ENCODE measurements around the gene MAML2.
"Not testable (repeated sequence)": the region's sequence is repeated elsewhere in the genome, so short reads cannot be mapped to it uniquely, and the experiment has no call there.

MAML2 gene

DNA sequence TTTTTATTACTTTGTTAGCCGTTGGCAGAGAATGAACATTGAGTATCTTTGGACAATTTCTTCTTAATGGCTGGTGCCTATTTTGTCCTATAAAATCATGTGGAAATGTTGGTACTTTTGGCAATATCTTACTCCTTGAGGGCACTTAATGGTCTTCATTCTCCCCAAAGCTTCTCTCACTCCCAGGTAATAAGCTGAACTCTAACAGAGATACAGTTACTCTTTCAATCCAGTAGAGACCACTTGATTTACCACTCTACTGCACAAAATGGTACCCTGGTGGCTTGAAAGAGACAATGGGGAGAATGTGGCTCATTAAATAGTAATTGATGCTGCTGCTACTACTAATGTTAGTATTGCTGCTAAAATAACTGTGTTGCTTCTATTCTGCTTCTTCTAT lies 53.0 kb downstream of the MAML2 start:
- DNase-seq: no peak

DNA sequence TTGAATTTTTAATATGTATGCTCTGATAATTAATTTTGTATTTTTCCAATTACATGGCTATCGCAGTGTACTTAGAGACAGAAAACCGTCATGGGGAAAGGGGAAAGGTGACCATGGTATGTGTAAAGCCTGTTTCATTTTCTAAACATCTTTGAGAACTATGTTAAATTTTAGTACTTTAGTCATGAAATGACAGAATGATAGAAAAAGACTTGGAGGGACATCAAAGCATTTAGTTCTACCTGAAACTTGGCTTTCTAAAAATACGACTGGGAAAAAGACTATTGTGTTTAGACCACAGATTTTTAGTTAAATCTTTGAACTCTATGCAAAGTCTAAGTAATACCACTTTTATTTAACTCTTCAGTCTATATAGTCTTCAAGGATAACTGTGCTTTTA lies 54.1 kb downstream of the MAML2 start:
- DNase-seq: no peak

- no peak for DNase-seq
Observed at GRCh38 chr11:96287822-96288439, 55.1 kb downstream of the MAML2 start.

DNA sequence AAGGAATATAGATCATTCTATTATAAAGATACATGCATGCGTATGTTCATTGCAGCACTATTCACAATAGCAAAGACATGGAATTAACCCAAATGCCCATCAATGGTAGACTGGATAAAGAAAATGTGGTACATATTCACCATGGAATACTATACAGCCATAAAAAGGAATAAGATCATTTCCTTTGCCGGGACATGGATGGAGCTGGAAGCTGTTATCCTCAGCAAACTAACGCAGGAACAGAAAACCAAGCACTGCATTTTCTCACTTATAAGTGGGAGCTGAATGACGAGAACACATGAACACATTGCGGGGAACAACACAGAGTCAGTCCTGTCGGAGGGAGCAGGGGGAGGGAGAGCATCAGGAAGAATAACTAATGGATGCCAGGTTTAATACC lies 57.0 kb downstream of the MAML2 start:
- DNase-seq: not testable (repeated sequence)

DNA sequence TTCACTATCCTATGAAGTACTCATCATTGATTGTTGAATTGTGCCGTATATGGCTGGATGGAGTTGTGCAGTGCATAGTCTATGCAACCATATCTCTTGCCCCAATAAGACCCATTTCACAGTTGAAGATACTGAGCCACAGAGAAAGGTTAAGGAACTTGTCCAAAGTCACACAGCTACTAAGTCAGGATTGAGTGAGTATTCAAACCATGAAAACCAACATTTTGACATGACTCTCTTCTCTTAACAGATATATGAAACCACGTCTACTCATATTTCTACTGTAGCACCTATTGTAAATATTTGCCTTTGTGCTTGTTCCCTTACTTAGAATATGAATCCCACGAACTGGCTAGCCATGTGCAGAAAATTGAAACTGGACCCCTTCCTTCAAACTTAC lies 58.1 kb downstream of the MAML2 start:
- DNase-seq: no peak

GRCh38 chr11:96284401-96284800 lies 58.6 kb downstream of the MAML2 start:
- no peak for DNase-seq

GRCh38 chr11:96282625-96283220 lies 60.3 kb downstream of the MAML2 start:
- DNase-seq: no peak

DNA sequence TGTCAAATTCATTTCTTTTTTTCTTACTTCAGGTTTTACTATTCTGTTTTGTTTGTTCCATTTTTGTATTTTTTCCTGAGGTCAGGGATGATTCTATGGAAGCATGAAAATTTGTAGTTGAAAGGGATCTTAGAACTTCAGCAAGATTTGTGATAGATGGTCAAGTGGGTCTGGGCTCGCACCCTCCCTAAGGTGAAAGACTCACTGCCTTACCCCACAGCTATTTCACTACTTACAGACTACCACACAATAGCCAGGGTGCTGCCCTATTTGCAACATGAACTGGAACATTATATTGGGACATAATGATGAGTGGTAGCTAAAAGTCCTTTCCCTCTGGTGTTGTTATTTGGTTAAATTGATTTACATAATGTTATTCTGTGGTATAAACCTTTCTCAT lies 62.6 kb downstream of the MAML2 start:
- no peak for DNase-seq

- no peak for DNase-seq
Observed at GRCh38 chr11:96279896-96280290, 63.1 kb downstream of the MAML2 start.

DNA sequence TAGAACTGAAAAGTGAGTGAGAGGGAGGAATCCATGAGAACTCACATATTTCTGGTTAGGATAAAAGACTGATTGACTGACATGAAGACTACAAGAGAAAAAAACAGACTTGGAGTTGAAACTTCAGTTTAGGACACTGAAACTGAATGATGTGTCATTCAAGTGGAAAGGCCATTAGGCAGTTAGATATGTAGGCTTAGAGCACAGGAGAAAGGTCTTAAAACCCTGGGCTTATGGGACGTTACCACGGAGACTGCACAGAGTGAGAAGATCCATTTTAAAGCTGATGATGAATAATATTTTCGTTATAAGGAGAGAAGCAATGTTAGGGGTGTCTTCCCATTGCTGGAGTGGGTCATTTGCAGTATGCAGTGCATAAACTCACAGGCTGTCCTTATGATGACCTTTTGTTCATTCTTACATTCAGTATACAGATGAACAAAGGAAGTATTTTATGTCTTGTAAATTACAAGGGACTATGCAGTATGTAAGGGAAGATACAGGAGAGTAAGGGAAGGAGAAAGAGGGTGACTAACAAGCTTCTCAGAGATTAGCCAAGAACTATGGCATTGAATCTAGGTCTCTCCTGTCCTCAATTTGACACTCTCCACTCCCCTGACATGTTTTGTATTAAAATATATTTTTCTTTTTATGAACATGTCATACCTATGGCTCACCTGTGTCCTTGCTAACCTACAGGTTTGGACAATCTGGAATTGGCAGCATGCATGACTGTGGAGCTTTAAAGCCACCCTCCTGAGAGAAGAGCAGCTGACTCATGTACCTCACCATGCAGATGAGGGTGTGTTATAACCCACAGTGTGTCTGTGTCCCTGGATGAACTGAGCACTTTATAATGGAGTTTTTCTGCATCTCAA lies 63.7 kb downstream of the MAML2 start:
- no peak for DNase-seq

GRCh38 chr11:96278039-96278897 lies 64.7 kb downstream of the MAML2 start:
- no peak for DNase-seq

- DNase-seq: no peak
Observed at GRCh38 chr11:96277696-96278038, 65.3 kb downstream of the MAML2 start.

GRCh38 chr11:96276836-96277235 lies 66.2 kb downstream of the MAML2 start:
- DNase-seq: no peak

DNA sequence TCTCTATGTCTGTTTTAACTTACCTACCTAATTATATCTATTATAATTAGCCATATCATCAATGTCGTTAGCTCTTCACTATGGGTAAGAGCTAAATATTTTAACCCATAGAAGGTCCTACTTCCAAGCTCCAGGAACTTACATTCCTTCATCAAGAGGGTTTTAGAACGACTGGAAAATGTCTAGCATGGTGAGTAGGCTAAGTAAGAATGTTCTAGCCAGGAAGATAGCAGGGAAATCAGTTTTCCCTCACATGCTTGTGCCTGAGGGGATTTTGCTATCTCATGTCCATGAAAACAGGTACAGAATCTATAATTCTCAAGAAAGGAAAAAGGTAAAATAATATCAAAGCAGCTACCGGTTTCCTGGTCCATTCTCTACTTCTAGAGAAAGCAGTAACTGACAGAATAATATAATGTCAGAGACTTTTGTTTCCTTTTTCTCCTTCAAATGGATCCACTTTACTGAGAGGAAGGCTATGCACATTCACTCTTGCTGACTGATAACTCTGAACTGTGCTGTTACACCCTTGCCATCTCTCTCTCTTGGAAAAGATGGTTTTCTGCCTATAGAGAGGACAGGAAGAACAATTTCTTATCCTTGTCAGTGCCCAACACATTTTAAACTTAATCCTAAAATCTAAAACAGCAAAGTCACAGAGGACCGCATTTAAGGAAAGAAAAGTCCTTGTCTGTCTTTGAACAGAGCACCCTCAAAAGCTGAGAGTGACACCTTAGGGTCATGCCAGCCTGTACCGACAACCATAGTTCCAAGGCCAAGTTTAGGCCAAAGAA lies 67.0 kb downstream of the MAML2 start:
- DNase-seq: no peak

GRCh38 chr11:96273507-96273906 lies 69.5 kb downstream of the MAML2 start:
- DNase-seq: no peak

- peak; percentile 70 for DNase-seq
Observed at GRCh38 chr11:96272529-96273222, 70.3 kb downstream of the MAML2 start.

DNA sequence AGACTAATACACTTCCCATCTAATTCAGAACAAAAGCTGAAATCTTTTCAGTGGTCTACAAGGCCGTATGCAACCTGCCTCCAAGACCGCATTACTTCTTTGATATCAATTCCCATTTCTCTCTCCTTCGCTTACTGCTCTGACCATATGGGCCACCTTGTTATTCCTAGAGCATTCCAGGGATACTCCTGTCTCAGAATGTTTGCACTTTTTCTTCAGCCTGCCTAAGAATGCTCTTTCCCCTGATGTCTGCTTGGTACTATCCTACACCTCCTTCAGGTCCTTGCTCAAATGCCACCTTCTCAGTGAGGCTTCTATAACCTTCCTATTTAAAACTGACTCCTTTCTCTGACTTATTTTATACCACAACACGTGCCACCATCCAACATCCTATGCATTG lies 71.2 kb downstream of the MAML2 start:
- no peak for DNase-seq

DNA sequence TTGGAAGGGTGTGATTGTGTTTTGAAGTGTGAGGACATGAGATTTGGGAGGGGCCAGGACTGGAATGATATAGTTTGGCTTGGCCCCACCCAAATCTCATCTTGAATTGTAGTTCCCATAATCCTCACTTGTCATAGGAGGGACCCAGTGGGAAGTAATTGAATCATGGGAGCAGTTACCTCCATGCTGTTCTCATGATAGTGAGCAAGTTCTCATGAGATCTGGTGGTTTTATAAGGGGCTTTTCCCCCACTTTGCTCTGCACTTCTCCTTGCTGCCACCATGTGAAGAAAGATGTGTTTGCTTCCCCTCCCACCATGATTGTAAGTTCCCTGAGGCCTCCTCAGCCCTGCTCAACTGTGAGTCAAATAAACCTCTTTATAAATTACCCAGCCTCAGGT lies 71.6 kb downstream of the MAML2 start:
- DNase-seq: not testable (repeated sequence)

DNA sequence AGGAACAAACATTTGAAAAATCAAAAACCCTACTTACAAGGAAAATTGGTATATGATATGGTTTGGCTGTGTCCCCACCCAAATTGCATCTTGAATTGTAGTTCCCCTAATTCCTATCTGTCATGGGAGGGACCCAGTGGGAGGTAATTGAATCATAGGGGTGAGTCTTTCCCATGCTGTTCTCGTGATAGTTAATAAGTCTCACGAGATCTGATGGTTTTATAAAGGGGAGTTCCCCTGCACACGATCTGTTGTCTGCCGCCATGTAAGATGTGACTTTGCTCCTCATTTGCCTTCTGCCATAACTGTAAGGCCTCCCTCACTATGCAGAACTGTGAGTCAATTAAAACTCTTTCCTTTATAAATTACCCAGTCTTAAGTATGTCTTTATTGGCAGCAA lies 74.5 kb downstream of the MAML2 start:
- DNase-seq: not testable (repeated sequence)

DNA sequence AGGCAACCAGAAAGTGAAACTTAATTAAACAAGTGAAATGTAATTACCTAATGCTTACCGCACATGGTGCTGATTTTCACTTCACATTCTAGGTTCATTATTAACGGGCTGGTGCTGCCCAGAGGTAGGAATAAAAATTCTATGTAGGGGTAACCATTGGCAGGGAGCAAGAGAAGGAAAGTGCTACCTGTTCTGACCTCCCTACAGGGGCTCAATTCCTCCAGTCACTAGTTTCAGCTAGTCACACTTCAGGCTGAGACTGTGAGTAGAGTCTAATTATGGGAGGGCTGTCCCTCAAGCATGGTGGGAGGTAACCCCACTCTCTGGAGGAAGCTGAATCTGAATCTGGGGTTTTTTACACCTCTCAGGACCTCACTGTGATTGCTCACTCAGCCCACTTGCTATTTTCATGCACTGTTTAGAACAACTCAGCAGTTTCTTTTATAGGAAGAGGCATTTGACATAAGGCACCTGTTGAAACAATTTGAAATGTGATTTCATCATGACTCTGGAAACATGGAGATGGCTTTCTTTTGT lies 75.4 kb downstream of the MAML2 start:
- DNase-seq: peak; percentile 32

DNA sequence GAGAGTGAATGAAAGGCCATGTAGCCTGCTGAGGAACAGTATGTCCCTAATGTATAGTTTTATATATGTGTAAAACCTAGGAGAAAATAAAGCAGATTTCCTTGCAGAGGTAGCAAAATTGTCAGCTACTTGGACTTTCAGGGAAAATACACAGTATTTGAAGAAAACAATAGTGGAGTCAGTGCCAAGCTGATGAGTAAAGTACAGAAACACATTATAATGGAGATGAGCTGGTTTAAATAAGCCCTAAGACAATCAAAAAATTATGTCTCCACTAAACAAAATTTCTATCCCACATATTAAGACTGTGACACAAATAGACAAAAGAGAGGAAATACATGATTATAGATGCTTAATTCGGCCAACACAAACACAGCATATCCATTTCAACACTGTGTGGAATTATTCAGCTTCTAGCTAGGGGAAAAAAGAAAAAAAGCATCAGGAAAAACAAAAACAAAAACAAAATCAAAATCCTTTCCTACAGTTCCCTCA lies 75.9 kb downstream of the MAML2 start:
- DNase-seq: no peak
